Transverse colon (tissue), 4 donors: ENCODE results near the gene ACSM6.

Experiments used
- CTCF ChIP-seq, 5 experiments: fragments of 200-600 bp in 3 of 5; fragments of 450-650 bp in 2 of 5; sonication (generic) in 3 of 5; IDR thresholded peaks; 1 replicate in 2 of 5; 2 replicates in 3 of 5; pipeline ENCODE4 v1.5.1; 2016 to 2017; ENCODE audit warnings: antibody characterized with exemption in 5 of 5, inconsistent platforms in 3 of 5, mild to moderate bottlenecking in 2 of 5, moderate library complexity in 1 of 5
- EP300 ChIP-seq: sonication (generic); formaldehyde crosslinking; IDR thresholded peaks from one replicate; pipeline ENCODE4 v1.6.1; 2017; ENCODE audit warnings: antibody characterized with exemption, low read depth
- POLR2A ChIP-seq: fragments of 450-650 bp; IDR thresholded peaks from one replicate; pipeline ENCODE4 v1.6.1; 2016; ENCODE audit warnings: antibody characterized with exemption, mild to moderate bottlenecking, moderate library complexity
- POLR2AphosphoS5 ChIP-seq, 3 donors: sonication (generic); formaldehyde crosslinking; IDR thresholded peaks; one replicate each; pipeline ENCODE4 v1.6.1; 2016; ENCODE audit warnings: antibody characterized with exemption in 3 of 3

- no peak for TF ChIP-seq CTCF (IDR thresholded peaks at IDR 0.05)
- no peak for TF ChIP-seq POLR2AphosphoS5 (IDR thresholded peaks at IDR 0.05)
- no peak for TF ChIP-seq POLR2A
- TF ChIP-seq EP300: no peak
These were observed 83.1 kb downstream of the ACSM6 start for GRCh38 chr10:95277201-95277570.
